ENCODE data around the gene LMAN1L.

DNA sequence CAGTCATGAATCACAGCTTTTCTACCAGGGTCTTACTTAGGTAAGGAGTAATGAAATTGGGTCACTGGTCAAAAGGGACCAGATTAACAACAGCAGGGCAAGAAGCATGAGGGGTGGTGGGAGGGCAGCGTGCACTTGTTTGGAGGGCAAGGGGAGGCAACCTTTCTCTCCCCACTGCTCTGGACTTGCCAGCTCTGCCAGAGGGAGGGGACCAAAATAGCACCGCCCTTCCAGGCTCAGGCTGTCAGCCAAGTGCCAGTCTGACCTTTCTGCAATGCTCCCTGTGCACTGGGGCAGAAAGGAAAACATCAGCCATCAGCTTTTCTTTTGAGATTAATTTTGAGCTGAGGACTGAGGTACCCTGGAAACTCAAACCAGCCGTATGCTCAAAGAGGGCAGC is 34.8 kb downstream of the LMAN1L start:
- TF ChIP-seq, protein P1, sequence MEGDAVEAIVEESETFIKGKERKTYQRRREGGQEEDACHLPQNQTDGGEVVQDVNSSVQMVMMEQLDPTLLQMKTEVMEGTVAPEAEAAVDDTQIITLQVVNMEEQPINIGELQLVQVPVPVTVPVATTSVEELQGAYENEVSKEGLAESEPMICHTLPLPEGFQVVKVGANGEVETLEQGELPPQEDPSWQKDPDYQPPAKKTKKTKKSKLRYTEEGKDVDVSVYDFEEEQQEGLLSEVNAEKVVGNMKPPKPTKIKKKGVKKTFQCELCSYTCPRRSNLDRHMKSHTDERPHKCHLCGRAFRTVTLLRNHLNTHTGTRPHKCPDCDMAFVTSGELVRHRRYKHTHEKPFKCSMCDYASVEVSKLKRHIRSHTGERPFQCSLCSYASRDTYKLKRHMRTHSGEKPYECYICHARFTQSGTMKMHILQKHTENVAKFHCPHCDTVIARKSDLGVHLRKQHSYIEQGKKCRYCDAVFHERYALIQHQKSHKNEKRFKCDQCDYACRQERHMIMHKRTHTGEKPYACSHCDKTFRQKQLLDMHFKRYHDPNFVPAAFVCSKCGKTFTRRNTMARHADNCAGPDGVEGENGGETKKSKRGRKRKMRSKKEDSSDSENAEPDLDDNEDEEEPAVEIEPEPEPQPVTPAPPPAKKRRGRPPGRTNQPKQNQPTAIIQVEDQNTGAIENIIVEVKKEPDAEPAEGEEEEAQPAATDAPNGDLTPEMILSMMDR (conservative IDR thresholded peaks at IDR 0.05; ENCODE audit: low read length), result no peak
- no peak for TF ChIP-seq EZH2phosphoT487 (IDR thresholded peaks at IDR 0.05; ENCODE audit: borderline replicate concordance, low read depth, low read length)
